Gastroesophageal sphincter (tissue), 3 donors: ENCODE results near the gene FAM13C.

Experiments
- CTCF ChIP-seq, 4 experiments: fragments of 200-600 bp in 2 of 4; fragments of 450-650 bp in 2 of 4; sonication (generic) in 1 of 4; IDR thresholded peaks; one replicate each; pipeline ENCODE4 v1.5.1; 2017 to 2019; ENCODE audit warnings: antibody characterized with exemption in 4 of 4, mild to moderate bottlenecking in 2 of 4, moderate library complexity in 2 of 4
- EP300 ChIP-seq: sonication (generic); formaldehyde crosslinking; IDR thresholded peaks from one replicate; pipeline ENCODE4 v1.6.1; 2017; ENCODE audit warnings: antibody characterized with exemption, mild to moderate bottlenecking

GRCh38 chr10:59303018-59303417 lies 59.3 kb downstream of the FAM13C start:
- no peak for TF ChIP-seq CTCF (IDR thresholded peaks at IDR 0.05)
- no peak for TF ChIP-seq EP300
